NOMO-1 treated with DMSO at 0.1 percent for 48 hours (cell line): ENCODE data around the gene SPPL2B.

Experiments
- DNase-seq: peaks from one replicate; lab custom pipeline; 2025; ENCODE audit not compliant: unreplicated experiment; lab: John Stamatoyannopoulos, UW

The SPPL2B gene

GRCh38 chr19:2320939-2321338 lies 7.5 kb upstream of the SPPL2B start:
- no peak for DNase-seq

DNA sequence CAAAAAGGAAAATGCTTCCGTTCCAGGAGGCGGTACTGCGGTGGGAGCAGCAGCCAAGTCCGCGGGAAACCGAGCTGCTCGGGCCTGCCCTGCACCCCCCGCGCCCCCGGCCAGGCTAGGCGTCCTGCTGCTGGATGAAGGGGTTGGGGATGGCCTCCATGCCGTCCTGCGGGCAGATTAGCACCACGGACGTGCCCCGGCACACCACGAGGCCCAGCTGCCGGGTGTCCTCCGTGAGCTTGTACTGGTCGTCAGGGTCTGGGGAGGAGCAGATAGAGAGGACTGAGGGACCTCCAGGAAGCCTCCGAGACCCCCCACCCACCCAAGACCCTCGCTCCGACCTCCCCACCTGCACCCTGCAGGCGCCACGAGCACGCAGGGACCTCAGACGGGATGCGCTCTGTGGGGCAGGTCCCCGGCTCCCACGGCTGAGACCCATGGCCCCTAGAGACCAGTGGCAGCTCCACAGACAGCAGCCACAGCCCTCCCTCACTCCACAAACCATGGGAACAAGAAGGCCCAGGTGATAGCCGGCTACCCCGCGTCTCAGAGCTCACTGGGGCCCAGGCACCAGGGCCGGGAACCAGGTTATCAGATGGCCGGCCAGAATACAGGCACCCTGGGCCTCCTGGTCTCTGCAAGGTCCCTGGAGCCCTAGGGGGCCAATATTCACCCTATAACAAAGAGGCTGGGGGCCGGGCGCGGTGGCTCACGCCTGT lies 6.8 kb upstream of the SPPL2B start:
- DNase-seq = no peak

GRCh38 chr19:2323707-2324106 lies 4.8 kb upstream of the SPPL2B start:
- no peak for DNase-seq

DNA sequence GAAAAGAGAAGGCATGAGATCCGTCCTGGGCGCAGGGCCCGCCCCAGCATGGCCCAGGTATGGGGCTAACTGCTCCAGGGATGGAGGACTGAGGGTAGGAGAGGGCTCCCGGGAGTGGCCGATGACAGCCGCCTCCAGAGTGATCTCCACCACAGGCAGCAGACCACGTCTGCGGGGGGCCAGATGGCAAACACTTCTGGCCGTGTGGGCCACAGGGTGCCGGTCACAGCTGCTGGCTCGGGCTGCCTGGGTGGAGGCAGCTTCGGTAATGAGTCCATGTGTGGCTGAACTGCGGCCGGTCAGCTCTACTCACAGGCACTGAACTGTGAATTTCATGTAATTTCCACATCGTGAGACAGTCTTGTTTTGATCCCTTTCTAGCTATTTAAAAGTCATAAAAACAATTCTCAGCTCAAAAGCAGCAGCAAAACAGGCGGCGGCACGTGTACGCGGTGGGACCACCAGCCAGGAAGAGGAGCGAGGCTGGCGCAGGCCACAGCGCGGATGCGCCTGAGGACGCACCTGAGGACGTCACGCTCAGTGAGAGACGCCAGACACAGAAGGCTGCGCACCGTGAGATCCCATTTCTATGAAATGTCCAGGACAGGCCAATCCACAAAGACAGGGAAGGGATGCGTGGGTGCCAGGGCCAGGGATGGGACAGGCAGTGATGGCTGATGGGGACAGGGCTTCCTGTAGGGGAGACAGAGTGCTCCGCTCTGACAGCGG lies 4.1 kb upstream of the SPPL2B start:
- no peak for DNase-seq

GRCh38 chr19:2325281-2326046 lies 3.0 kb upstream of the SPPL2B start:
- DNase-seq = no peak

DNA sequence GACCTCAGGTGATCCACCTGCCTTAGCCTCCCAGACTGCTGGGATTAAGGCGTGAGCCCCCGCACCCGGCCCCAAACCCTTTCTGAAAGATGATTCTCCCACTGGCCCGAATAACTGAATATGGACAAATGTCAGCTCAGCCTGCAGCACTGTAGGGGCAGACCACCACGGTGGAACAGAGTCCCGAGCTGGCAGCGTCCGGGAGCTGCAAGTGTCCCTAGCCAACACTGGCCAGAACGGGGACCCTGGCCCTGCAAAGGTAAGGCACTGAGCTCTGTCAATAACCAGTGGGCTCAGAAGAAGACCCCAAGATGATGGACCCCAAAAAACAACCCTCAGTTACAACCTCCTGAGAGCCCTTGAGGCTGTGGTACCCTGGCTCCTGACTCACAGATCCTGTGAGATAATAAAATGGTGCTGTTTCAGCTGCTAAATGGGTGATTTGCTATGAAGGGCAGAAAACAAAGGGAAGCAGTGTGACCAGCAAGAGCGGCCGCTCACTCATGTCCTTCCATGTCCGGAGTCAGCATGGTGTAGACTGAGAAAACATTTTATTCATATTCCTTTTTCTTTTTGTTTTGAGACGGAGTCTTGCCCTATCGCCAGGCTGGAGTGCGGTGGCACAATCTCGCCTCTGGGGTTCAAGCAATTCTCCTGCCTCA lies 1.7 kb upstream of the SPPL2B start:
- no peak for DNase-seq

DNA sequence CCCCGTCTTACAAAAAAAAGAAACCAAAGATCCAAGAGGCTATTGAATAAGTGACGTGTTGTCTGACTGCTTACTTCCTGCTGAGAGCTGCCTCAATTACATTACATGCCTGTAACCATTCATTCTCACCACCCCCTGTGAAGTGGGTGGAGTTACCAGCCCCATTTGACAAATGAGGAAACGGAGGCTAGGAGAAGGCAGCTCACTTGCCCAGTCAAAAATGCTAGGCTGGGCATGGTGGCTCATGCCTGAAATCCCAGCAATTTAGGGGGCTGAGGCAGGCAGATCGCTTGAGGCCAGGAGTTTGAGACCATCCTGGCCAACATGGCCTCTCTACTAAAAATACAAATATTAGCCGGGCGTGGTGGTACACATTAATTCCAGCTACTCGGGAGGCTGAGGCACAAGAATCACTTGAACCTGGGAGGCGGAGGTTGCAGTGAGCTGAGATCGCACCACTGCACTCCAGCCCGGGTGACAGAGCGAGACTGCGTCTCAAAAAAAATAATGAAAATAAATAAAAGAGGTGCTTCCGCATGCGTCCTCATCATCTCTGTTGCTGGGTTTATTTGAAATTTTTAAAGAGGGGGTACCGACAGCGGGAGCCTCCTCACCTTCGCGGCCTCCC lies 597 bp upstream of the SPPL2B start:
- peak; percentile 87 for DNase-seq

DNA sequence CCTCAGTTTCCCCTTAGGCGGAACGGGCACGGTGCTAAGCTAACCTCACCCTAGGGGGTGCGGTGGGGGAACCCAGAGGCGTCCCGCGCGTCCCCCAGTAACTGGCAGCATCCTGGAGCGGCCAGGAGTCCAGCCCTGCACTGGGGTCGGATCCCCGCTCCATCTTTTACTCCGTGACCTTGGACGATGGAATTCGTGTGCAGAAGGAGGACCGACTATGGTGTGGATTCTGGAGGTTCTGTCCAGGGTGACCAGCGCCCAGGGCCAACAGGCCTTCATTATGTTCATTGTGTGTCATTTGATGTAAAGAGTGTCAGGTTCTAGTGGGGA lies 630 bp downstream of the SPPL2B start:
- DNase-seq = no peak

DNA sequence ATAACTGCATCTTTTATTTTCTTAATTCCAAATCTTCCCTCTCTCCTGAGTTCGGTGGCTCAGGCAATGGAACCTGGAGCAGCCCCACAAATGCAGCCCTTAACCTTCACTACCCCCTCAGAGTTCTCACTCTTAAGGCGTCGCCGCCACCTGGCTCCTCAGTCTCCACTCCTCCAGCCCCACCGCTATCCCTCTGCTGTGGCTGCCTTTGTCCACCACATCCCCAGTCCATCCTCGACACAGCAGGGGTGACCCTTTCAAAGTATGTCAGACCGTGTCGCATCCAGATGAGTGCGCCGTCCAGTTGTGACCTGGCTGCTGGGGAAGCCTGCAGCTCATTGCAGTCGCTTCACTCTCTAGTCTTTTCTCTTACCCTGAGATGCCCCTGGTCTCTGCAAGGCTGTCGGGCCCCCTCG lies 1.0 kb downstream of the SPPL2B start:
- no peak for DNase-seq

DNA sequence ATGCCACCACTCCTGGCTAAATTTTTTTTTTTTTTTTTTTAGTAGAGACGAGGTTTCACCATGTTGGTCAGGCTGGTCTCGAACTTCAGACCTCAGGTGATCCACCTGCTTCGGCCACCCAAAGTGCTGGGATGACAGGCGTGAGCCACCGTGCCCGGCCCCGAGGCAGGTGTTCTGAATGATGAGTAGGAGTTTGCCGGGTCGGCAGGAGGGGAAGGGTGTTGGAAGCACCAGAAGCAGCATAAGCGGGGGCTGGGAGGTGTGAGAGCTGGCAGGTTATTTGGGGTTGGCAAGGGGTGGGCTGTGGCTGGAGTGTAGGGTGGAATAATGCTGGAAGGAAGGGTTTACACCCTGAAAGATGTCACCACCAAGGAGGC lies 1.8 kb downstream of the SPPL2B start:
- DNase-seq = no peak

- DNase-seq = no peak
These were observed 2.3 kb downstream of the SPPL2B start for GRCh38 chr19:2330632-2331284.

GRCh38 chr19:2331601-2332246 lies 3.2 kb downstream of the SPPL2B start:
- no peak for DNase-seq

DNA sequence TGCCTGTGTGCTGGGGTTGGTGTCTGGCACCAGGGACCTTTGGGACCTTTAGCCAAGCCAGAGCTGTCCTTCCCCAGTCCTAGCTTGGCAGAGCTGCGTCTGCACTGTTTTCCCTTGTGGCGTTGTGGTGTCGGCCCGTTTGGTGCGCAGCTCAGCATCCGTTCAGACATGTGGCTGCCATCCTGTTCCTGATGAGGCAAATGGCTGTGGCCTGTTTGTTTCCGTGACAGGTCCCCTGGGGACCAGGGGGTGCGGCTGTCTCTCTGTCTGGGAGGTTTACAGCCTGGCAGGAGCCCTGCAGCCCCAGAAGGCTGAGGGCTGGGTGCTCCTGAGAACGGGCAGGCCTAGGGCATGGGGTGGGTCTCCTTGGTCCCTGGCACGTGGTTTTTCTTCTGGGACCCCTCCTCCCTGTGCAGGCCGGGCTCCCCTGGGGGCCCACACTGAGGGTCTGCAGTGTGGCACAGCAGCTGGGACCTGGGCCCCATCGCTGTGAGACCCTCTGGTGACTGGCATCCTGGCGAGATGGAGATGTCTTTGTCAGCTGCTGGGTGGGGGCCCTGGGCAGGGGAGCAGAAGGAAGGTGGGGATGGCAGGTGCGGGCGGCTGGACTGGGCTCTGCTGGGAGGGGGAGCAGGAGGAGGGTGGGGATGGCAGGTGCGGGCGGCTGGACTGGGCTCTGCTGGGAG lies 4.0 kb downstream of the SPPL2B start:
- DNase-seq = no peak

DNA sequence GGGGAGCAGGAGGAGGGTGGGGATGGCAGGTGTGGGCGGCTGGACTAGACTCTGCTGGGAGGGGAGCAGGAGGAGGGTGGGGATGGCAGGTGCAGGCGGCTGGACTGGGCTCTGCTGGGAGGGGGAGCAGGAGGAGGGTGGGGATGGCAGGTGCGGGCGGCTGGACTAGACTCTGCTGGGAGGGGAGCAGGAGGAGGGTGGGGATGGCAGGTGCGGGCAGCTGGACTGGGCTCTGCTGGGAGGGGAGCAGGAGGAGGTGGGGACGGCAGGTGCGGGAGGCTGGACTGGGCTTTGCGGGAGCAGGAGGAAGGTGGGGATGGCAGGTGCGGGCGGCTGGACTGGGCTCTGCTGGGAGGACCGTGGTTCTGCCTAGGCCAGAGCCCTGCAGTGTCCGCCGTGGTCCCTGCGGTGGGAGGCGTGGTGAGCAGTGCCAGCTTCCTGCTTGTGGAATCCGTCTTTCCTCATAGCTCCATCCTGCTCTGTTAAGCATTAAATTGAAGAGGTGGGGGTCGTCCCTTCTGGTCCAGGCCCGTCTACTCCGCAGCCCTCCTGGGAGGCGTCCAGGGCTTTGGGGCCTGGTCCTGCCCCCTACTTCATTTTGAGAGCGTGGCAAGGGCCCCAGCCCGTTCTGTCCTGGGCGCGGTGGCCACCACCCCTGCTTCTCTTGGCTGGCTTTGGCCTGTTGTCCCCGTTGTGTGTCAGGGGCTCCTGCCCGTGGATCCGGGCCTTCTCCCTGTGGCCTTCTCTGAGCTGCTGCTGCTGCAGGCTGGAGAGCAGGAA lies 4.7 kb downstream of the SPPL2B start:
- no peak for DNase-seq

DNA sequence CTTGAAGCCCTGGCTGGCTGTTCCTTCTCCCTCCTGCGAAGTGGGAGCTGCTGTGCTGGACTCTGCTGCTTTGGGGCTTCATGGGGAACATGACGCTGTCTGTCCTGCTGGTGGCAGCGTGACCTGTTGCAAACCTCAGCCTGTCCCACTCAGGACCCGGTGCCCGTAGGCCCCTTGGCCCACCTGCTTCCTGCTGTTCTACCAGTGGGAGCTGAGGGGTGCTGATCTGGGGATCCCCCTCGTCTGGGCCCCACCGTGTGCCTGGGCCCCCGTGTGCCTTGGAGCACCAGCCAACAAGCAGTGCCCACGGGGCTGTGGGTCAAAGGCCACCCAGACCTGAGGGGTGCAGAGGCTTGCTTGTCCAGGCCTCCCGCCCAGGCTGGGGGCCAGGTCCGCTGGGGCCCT lies 5.3 kb downstream of the SPPL2B start:
- no peak for DNase-seq

DNA sequence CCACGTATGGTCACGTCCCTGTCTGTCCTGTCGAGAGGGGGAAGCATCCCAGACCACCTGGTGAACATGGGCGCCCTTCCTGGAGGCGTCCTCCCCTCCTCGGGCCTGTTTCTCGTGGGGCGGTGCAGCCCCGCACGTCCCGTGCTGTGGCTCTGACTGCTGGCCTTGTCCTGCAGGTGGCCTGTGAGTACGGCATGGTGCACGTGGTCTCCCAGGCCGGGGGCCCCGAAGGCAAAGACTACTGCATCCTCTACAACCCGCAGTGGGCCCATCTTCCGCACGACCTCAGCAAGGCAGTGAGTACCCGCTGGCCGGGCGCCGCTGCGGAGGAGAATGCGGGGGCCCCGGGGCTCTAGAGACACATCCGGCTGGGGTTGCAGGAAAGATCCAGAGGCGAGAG lies 5.9 kb downstream of the SPPL2B start:
- DNase-seq = no peak

- no peak for DNase-seq
These were observed 6.7 kb downstream of the SPPL2B start for GRCh38 chr19:2334986-2335846.

- DNase-seq = no peak
These were observed 7.4 kb downstream of the SPPL2B start for GRCh38 chr19:2335848-2336247.
